Measurements from ENCODE around the gene STIM1. TPM values are rescaled to one million over a fixed set of nuclear protein-coding genes. Genes with fewer than 3 reads are reported as not detected.
A peak's percentile ranks its signal among the peaks of the same experiment; 100 is the strongest.
"Not testable (repeated sequence)": the region's sequence is repeated elsewhere in the genome, so short reads cannot be mapped to it uniquely, and the experiment has no call there.

STIM1 gene
- total RNA-seq, 1 experiment from 2014 or later = 35.6 TPM

- peak; percentile 44 for DNase-seq (ENCODE audit: low read depth)
Observed at GRCh38 chr11:3885855-3886254, 30.4 kb downstream of the STIM1 start.

GRCh38 chr11:3886985-3887384 is 31.5 kb downstream of the STIM1 start:
- DNase-seq (ENCODE audit: low read depth) = no peak

- no peak for DNase-seq (ENCODE audit: low read depth)
Observed at GRCh38 chr11:3888876-3889275, 33.4 kb downstream of the STIM1 start.

GRCh38 chr11:3890014-3890413 is 34.5 kb downstream of the STIM1 start:
- no peak for DNase-seq (ENCODE audit: low read depth)

- no peak for DNase-seq (ENCODE audit: low read depth)
Observed at GRCh38 chr11:3890806-3891205, 35.3 kb downstream of the STIM1 start.

- no peak for DNase-seq (ENCODE audit: low read depth)
Observed at GRCh38 chr11:3891751-3892150, 36.3 kb downstream of the STIM1 start.

GRCh38 chr11:3892156-3892555 is 36.7 kb downstream of the STIM1 start:
- no peak for DNase-seq (ENCODE audit: low read depth)

GRCh38 chr11:3893311-3893710 is 37.8 kb downstream of the STIM1 start:
- DNase-seq (ENCODE audit: low read depth) = no peak

- DNase-seq (ENCODE audit: low read depth) = peak; percentile 59
Observed at GRCh38 chr11:3894128-3894731, 38.8 kb downstream of the STIM1 start.

GRCh38 chr11:3896644-3897043 is 41.2 kb downstream of the STIM1 start:
- DNase-seq (ENCODE audit: low read depth) = no peak

GRCh38 chr11:3900230-3900629 is 44.8 kb downstream of the STIM1 start:
- DNase-seq (ENCODE audit: low read depth) = not testable (repeated sequence)

- no peak for DNase-seq (ENCODE audit: low read depth)
Observed at GRCh38 chr11:3901249-3902025, 46.0 kb downstream of the STIM1 start.

GRCh38 chr11:3902441-3902840 is 47.0 kb downstream of the STIM1 start:
- DNase-seq (ENCODE audit: low read depth) = no peak

GRCh38 chr11:3903207-3903896 is 47.9 kb downstream of the STIM1 start:
- peak; percentile 25 for DNase-seq (ENCODE audit: low read depth)

GRCh38 chr11:3904228-3904627 is 48.8 kb downstream of the STIM1 start:
- peak; percentile 80 for DNase-seq (ENCODE audit: low read depth)

- DNase-seq (ENCODE audit: low read depth) = peak; percentile 98
Observed at GRCh38 chr11:3905080-3905953, 49.9 kb downstream of the STIM1 start.

GRCh38 chr11:3906166-3906565 is 50.7 kb downstream of the STIM1 start:
- DNase-seq (ENCODE audit: low read depth) = peak; percentile 56

- DNase-seq (ENCODE audit: low read depth) = peak; percentile 30
Observed at GRCh38 chr11:3907590-3907989, 52.1 kb downstream of the STIM1 start.

GRCh38 chr11:3909901-3910300 is 54.4 kb downstream of the STIM1 start:
- no peak for DNase-seq (ENCODE audit: low read depth)

- DNase-seq (ENCODE audit: low read depth) = no peak
Observed at GRCh38 chr11:3911908-3912505, 56.5 kb downstream of the STIM1 start.

- no peak for DNase-seq (ENCODE audit: low read depth)
Observed at GRCh38 chr11:3913921-3914320, 58.5 kb downstream of the STIM1 start.

Data from M059J (cell line).